ENCODE measurements around the gene CCPG1.
"Not testable (repeated sequence)": the region's sequence is repeated elsewhere in the genome, so short reads cannot be mapped to it uniquely, and the experiment has no call there.

Gene CCPG1

DNA sequence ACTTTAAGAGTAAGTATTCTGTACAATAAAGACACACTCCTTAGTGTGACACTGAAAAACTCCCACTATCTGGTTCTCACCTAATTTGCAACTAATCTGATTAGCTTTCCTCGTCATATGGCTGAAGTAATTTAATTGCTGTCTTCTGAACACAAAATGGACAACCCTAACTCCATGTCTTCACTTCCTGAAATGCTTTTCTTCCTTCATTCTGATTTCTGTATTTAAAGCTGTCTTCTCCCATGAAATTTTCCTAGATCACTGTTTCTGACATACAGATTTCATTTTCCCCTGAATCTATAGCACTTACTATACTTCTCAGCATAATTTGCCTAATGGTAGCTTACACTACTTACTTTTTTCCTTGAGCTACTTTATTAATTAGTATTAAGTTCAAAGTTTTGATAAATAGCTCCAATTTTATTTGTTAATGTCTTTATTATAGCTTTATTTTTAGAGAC is 6.3 kb downstream of the CCPG1 start (continued):
- TF ChIP-seq, protein P1, sequence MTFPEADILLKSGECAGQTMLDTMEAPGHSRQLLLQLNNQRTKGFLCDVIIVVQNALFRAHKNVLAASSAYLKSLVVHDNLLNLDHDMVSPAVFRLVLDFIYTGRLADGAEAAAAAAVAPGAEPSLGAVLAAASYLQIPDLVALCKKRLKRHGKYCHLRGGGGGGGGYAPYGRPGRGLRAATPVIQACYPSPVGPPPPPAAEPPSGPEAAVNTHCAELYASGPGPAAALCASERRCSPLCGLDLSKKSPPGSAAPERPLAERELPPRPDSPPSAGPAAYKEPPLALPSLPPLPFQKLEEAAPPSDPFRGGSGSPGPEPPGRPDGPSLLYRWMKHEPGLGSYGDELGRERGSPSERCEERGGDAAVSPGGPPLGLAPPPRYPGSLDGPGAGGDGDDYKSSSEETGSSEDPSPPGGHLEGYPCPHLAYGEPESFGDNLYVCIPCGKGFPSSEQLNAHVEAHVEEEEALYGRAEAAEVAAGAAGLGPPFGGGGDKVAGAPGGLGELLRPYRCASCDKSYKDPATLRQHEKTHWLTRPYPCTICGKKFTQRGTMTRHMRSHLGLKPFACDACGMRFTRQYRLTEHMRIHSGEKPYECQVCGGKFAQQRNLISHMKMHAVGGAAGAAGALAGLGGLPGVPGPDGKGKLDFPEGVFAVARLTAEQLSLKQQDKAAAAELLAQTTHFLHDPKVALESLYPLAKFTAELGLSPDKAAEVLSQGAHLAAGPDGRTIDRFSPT (tag by site-specific recombination; IDR thresholded peaks at IDR 0.05) = no peak
- TF ChIP-seq, protein P2, sequence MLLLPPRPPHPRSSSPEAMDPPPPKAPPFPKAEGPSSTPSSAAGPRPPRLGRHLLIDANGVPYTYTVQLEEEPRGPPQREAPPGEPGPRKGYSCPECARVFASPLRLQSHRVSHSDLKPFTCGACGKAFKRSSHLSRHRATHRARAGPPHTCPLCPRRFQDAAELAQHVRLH (tag by site-specific recombination; IDR thresholded peaks at IDR 0.05) = no peak
- TF ChIP-seq ZNF404 (tag by site-specific recombination; IDR thresholded peaks at IDR 0.05) (no peak), ZNF654 (tag by site-specific recombination; IDR thresholded peaks at IDR 0.05; ENCODE audit: low read depth) (no peak), HOXD13 (CRISPR knock-in tag; IDR thresholded peaks at IDR 0.05; ENCODE audit: borderline replicate concordance) (no peak), ZNF416 (tag by site-specific recombination; IDR thresholded peaks at IDR 0.05) (no peak), ZNF768 (tag by site-specific recombination; IDR thresholded peaks at IDR 0.05) (no peak), TCF7L2 (IDR thresholded peaks at IDR 0.05; ENCODE audit: borderline replicate concordance, low read depth, low read length) (no peak), REPIN1 (tag by site-specific recombination; IDR thresholded peaks at IDR 0.05; ENCODE audit: low read depth) (no peak)
- TF ChIP-seq, protein P3, sequence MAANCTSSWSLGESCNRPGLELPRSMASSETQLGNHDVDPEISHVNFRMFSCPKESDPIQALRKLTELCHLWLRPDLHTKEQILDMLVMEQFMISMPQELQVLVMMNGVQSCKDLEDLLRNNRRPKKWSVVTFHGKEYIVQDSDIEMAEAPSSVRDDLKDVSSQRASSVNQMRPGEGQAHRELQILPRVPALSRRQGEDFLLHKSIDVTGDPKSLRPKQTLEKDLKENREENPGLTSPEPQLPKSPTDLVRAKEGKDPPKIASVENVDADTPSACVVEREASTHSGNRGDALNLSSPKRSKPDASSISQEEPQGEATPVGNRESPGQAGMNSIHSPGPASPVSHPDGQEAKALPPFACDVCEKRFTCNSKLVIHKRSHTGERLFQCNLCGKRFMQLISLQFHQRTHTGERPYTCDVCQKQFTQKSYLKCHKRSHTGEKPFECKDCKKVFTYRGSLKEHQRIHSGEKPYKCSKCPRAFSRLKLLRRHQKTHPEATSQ (tag by site-specific recombination; IDR thresholded peaks at IDR 0.05) = no peak

DNA sequence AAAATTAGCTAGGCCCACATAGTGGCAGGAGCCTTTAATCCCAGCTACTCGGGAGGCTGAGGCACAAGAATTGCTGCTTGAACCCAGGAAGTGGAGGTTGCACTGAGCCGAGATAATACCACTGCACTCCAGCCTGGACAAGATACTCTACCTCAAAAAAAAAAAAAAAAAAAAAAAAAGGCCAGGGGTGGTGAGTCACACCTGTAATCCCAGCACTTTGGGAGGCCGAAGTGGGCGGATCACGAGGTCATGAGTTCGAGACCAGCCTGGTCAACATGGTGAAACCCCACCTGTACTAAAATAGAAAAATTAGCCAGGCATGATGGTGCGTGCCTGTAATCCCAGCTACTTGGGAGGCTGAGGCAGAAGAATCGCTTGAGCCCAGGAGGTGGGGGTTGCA is 8.1 kb downstream of the CCPG1 start:
- H3K4me3 ChIP-seq (ENCODE audit: low read depth, low read length); H3K36me3 ChIP-seq (ENCODE audit: control insufficient read depth in 2 of 2, insufficient read depth in 1 of 2, low read length in 2 of 2); H3K27ac ChIP-seq (ENCODE audit: extremely low read depth, low read depth, low read length); H3K4me1 ChIP-seq (ENCODE audit: control insufficient read depth, insufficient read depth, low read length); H3K9me3 ChIP-seq (ENCODE audit: control insufficient read depth, insufficient read depth, low read depth, low read length); CTCF ChIA-PET: not testable (repeated sequence)
- POLR2A ChIA-PET = interaction anchor here (0.7 kb wide), 1 partner anchor 118 kb away, joined by 5 read pairs; no protein-coding TSS in a partner anchor

DNA sequence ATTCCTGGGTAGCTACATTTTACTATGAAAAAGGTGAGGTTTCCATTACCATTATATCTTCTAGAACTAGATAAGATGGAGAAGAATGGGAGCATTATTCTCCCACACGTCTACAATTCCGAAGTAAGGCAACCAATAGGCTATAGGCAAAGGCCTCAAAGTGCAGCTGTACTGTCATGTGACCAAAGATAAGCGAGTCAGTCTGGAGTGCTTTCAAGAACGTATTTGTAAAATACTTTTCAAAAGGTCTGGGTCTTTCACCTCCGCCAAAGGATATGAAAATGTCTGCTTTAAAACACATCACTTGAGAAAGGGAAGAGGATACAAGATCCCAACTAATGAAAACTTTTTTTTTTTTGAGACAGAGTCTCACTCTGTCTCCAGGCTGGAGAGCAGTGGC is 9.9 kb downstream of the CCPG1 start:
- POLR2A ChIA-PET = no interaction called here
- CTCF ChIA-PET = no interaction called here
- H3K36me3 ChIP-seq (ENCODE audit: control insufficient read depth in 2 of 2, insufficient read depth in 1 of 2, low read length in 2 of 2) = no peaks in the 10 kb centered on the region; a peak in 1 of 3 replicates
- H3K4me3 ChIP-seq (ENCODE audit: low read depth, low read length) = no peak overlapping the region
- peaks cover 9% of the 10 kb centered on the region; the same call in 1 of the 2 replicates for H3K4me1 ChIP-seq (ENCODE audit: control insufficient read depth, insufficient read depth, low read length)
- H3K27ac ChIP-seq (ENCODE audit: extremely low read depth, low read depth, low read length) = no peak overlapping the region
- TF ChIP-seq, protein P4, sequence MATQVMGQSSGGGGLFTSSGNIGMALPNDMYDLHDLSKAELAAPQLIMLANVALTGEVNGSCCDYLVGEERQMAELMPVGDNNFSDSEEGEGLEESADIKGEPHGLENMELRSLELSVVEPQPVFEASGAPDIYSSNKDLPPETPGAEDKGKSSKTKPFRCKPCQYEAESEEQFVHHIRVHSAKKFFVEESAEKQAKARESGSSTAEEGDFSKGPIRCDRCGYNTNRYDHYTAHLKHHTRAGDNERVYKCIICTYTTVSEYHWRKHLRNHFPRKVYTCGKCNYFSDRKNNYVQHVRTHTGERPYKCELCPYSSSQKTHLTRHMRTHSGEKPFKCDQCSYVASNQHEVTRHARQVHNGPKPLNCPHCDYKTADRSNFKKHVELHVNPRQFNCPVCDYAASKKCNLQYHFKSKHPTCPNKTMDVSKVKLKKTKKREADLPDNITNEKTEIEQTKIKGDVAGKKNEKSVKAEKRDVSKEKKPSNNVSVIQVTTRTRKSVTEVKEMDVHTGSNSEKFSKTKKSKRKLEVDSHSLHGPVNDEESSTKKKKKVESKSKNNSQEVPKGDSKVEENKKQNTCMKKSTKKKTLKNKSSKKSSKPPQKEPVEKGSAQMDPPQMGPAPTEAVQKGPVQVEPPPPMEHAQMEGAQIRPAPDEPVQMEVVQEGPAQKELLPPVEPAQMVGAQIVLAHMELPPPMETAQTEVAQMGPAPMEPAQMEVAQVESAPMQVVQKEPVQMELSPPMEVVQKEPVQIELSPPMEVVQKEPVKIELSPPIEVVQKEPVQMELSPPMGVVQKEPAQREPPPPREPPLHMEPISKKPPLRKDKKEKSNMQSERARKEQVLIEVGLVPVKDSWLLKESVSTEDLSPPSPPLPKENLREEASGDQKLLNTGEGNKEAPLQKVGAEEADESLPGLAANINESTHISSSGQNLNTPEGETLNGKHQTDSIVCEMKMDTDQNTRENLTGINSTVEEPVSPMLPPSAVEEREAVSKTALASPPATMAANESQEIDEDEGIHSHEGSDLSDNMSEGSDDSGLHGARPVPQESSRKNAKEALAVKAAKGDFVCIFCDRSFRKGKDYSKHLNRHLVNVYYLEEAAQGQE (tag by site-specific recombination; IDR thresholded peaks at IDR 0.05) = no peak
- TF ChIP-seq ZBTB20 (tag by site-specific recombination; IDR thresholded peaks at IDR 0.05) (no peak), ZNF169 (tag by site-specific recombination; IDR thresholded peaks at IDR 0.05) (no peak), ZNF473 (tag by site-specific recombination; IDR thresholded peaks at IDR 0.05) (no peak), SALL2 (tag by site-specific recombination; IDR thresholded peaks at IDR 0.05; ENCODE audit: borderline replicate concordance) (no peak), ZNF248 (tag by site-specific recombination; IDR thresholded peaks at IDR 0.05) (no peak), ZNF112 (tag by site-specific recombination; IDR thresholded peaks at IDR 0.05) (no peak), ZNF2 (tag by site-specific recombination; IDR thresholded peaks at IDR 0.05) (no peak), ZNF571 (tag by site-specific recombination; IDR thresholded peaks at IDR 0.05) (no peak), ZNF558 (tag by site-specific recombination; IDR thresholded peaks at IDR 0.05) (no peak), KLF10 (tag by site-specific recombination; IDR thresholded peaks at IDR 0.05) (no peak)
- TF ChIP-seq, protein P5, sequence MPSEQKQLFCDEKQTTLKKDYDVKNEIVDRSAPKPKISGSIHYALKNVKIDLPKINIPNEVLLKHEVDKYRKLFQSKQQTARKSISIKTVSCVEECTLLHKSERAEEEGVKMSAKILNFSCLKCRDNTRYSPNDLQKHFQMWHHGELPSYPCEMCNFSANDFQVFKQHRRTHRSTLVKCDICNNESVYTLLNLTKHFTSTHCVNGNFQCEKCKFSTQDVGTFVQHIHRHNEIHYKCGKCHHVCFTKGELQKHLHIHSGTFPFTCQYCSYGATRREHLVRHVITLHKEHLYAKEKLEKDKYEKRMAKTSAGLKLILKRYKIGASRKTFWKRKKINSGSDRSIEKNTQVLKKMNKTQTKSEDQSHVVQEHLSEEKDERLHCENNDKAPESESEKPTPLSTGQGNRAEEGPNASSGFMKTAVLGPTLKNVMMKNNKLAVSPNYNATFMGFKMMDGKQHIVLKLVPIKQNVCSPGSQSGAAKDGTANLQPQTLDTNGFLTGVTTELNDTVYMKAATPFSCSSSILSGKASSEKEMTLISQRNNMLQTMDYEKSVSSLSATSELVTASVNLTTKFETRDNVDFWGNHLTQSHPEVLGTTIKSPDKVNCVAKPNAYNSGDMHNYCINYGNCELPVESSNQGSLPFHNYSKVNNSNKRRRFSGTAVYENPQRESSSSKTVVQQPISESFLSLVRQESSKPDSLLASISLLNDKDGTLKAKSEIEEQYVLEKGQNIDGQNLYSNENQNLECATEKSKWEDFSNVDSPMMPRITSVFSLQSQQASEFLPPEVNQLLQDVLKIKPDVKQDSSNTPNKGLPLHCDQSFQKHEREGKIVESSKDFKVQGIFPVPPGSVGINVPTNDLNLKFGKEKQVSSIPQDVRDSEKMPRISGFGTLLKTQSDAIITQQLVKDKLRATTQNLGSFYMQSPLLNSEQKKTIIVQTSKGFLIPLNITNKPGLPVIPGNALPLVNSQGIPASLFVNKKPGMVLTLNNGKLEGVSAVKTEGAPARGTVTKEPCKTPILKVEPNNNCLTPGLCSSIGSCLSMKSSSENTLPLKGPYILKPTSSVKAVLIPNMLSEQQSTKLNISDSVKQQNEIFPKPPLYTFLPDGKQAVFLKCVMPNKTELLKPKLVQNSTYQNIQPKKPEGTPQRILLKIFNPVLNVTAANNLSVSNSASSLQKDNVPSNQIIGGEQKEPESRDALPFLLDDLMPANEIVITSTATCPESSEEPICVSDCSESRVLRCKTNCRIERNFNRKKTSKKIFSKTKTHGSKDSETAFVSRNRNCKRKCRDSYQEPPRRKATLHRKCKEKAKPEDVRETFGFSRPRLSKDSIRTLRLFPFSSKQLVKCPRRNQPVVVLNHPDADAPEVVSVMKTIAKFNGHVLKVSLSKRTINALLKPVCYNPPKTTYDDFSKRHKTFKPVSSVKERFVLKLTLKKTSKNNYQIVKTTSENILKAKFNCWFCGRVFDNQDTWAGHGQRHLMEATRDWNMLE (tag by site-specific recombination; conservative IDR thresholded peaks at IDR 0.05; ENCODE audit: low read depth) = no peak
- no peaks in the 10 kb centered on the region for H3K9me3 ChIP-seq (ENCODE audit: control insufficient read depth, insufficient read depth, low read depth, low read length)
